Measurements from ENCODE around the gene NACA2.

Gene NACA2

DNA sequence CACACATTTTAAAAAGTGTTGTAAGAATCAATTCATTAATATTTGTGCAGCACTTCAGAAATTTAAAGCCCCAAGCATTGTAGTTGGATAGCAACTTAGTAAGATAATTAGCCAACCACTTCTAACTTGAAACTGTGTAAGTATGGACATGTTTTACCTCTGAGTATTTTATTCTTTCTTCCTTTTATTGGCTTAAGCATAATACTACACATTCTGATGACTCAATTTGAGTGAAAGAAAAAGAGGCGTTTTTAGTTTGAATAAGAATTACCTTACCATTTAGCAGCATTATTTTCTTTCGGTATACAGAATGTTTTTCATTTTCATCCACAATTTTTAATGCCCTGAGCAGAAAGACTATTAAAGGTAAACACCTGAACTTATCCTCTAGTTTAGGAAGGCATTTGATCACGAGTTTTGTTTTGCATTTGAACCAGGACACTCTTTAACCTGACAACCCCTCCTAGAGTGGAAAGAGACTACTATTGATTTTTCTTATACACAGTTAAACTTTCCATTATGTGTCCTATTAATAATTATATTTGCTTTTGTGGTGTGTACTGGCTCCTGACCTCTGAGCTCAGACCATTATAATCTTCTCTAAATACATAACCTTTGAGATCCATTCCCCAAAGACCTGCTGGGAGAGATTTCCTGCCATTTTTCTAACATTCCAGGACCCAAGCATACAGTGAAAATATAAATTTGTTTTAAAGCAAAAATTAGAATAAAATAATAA, 9.2 kb downstream of the NACA2 start:
- H3K4me2 ChIP-seq (ENCODE audit: low read length) = no peak overlapping the region

DNA sequence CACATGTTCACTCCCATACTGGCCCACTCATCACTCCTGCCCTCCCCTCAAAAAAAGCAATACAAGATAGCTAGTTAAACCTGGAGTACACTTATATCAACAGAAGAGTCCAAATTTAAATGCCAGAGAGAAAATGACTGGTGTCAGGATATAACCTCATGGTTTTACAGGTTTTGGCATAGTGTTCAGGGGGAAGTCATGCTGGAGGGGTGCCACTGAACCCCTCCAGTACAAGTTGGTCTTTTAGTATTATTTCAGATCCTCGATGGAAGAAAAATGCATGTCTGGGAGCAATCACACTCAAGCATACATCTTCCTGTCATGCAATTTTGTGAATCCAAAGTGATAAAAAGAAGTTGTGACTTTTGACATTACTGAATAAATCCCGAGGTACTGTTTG, 10.5 kb downstream of the NACA2 start:
- H3F3A ChIP-seq (ENCODE audit: insufficient read depth, low read length) = no peaks in the 10 kb centered on the region
- TF ChIP-seq, protein P1, sequence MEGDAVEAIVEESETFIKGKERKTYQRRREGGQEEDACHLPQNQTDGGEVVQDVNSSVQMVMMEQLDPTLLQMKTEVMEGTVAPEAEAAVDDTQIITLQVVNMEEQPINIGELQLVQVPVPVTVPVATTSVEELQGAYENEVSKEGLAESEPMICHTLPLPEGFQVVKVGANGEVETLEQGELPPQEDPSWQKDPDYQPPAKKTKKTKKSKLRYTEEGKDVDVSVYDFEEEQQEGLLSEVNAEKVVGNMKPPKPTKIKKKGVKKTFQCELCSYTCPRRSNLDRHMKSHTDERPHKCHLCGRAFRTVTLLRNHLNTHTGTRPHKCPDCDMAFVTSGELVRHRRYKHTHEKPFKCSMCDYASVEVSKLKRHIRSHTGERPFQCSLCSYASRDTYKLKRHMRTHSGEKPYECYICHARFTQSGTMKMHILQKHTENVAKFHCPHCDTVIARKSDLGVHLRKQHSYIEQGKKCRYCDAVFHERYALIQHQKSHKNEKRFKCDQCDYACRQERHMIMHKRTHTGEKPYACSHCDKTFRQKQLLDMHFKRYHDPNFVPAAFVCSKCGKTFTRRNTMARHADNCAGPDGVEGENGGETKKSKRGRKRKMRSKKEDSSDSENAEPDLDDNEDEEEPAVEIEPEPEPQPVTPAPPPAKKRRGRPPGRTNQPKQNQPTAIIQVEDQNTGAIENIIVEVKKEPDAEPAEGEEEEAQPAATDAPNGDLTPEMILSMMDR (IDR thresholded peaks at IDR 0.05; ENCODE audit: low read length) = no peak
- TF ChIP-seq EZH2 (IDR thresholded peaks at IDR 0.05; ENCODE audit: borderline replicate concordance, low read length) = no peak
- no peak overlapping the region for H3K4me3 ChIP-seq (ENCODE audit: low read depth, low read length, poor library complexity, severe bottlenecking)
- H3K27me3 ChIP-seq (ENCODE audit: insufficient read depth, low read length) = no peaks in the 10 kb centered on the region
- no peak overlapping the region for H2AFZ ChIP-seq (ENCODE audit: low read length)
- no peak overlapping the region for H3K9ac ChIP-seq (ENCODE audit: low read length)
- H3K9me2 ChIP-seq (ENCODE audit: low read depth, low read length) = no peaks in the 10 kb centered on the region
- no peaks in the 10 kb centered on the region for H3K79me2 ChIP-seq (ENCODE audit: insufficient read depth, low read length)
- no peak overlapping the region for H3K27ac ChIP-seq (ENCODE audit: low read depth, low read length, poor library complexity, severe bottlenecking)
- H4K20me1 ChIP-seq (ENCODE audit: insufficient read depth, low read length) = no peaks in the 10 kb centered on the region
- no peaks in the 10 kb centered on the region for H3K9me3 ChIP-seq (ENCODE audit: low read length)
- no peaks in the 10 kb centered on the region for H3K4me1 ChIP-seq (ENCODE audit: insufficient read depth, low read length, severe bottlenecking)
- no peaks in the 10 kb centered on the region for H3K36me3 ChIP-seq (ENCODE audit: insufficient read depth, low read length)
- no peak overlapping the region for H3K4me2 ChIP-seq (ENCODE audit: low read length)

More for the DNA sequence above, 9.2 kb downstream of the NACA2 start:
- Histone ChIP-seq H3F3A (ENCODE audit: insufficient read depth, low read length) (no peaks in the 10 kb centered on the region), H3K9me3 (ENCODE audit: low read length) (no peaks in the 10 kb centered on the region), H3K9me2 (ENCODE audit: low read depth, low read length) (no peaks in the 10 kb centered on the region), H2AFZ (ENCODE audit: low read length) (no peak overlapping the region), H3K79me2 (ENCODE audit: insufficient read depth, low read length) (no peaks in the 10 kb centered on the region), H3K36me3 (ENCODE audit: insufficient read depth, low read length) (no peaks in the 10 kb centered on the region), H3K27ac (ENCODE audit: low read depth, low read length, poor library complexity, severe bottlenecking) (no peak overlapping the region), H3K4me3 (ENCODE audit: low read depth, low read length, poor library complexity, severe bottlenecking) (no peak overlapping the region), H3K4me1 (ENCODE audit: insufficient read depth, low read length, severe bottlenecking) (no peaks in the 10 kb centered on the region), H4K20me1 (ENCODE audit: insufficient read depth, low read length) (no peaks in the 10 kb centered on the region), H3K27me3 (ENCODE audit: insufficient read depth, low read length) (no peaks in the 10 kb centered on the region), H3K9ac (ENCODE audit: low read length) (no peak overlapping the region)
- no peak for TF ChIP-seq EZH2 (IDR thresholded peaks at IDR 0.05; ENCODE audit: borderline replicate concordance, low read length)
- TF ChIP-seq, protein P1 (IDR thresholded peaks at IDR 0.05; ENCODE audit: low read length) = no peak

DNA sequence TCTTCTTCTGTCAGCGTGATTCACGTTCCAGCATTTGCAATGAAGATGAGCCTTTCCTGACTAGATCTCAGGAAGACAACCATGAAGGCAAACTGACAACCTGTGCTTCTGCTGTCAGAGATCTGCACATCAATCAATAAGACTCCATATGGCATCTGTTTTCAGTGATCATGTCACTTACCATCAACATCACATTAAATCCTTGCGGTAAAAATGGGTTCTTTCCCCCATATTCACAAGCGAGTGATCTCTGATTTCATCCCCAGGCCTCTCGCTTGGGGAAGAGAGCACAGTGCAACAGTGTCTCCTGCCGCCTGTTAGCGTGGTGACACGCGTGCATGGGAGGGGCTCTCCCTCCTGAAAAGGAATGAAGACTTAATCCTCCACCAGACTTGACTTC, 11.1 kb downstream of the NACA2 start:
- Histone ChIP-seq H3F3A (ENCODE audit: insufficient read depth, low read length) (no peaks in the 10 kb centered on the region), H3K9me2 (ENCODE audit: low read depth, low read length) (no peaks in the 10 kb centered on the region), H4K20me1 (ENCODE audit: insufficient read depth, low read length) (no peaks in the 10 kb centered on the region), H3K9me3 (ENCODE audit: low read length) (no peaks in the 10 kb centered on the region), H3K4me3 (ENCODE audit: low read depth, low read length, poor library complexity, severe bottlenecking) (no peak overlapping the region), H2AFZ (ENCODE audit: low read length) (no peak overlapping the region), H3K79me2 (ENCODE audit: insufficient read depth, low read length) (no peaks in the 10 kb centered on the region), H3K27ac (ENCODE audit: low read depth, low read length, poor library complexity, severe bottlenecking) (no peak overlapping the region), H3K4me1 (ENCODE audit: insufficient read depth, low read length, severe bottlenecking) (no peaks in the 10 kb centered on the region), H3K4me2 (ENCODE audit: low read length) (no peak overlapping the region), H3K27me3 (ENCODE audit: insufficient read depth, low read length) (no peaks in the 10 kb centered on the region), H3K36me3 (ENCODE audit: insufficient read depth, low read length) (no peaks in the 10 kb centered on the region), H3K9ac (ENCODE audit: low read length) (no peak overlapping the region)
- no peak for TF ChIP-seq EZH2 (IDR thresholded peaks at IDR 0.05; ENCODE audit: borderline replicate concordance, low read length)
- TF ChIP-seq, protein P1 (IDR thresholded peaks at IDR 0.05; ENCODE audit: low read length) = no peak

All from OCI-LY1 (cell line).